Hepatic stellate cell (primary cell): Measurements from ENCODE around the gene GDF9.

ENCODE experiments used
- DNase-seq: peaks from one replicate; pipeline ENCODE4 v3.0.0; 2011; ENCODE audit warnings: low spot score

GDF9 gene

DNA sequence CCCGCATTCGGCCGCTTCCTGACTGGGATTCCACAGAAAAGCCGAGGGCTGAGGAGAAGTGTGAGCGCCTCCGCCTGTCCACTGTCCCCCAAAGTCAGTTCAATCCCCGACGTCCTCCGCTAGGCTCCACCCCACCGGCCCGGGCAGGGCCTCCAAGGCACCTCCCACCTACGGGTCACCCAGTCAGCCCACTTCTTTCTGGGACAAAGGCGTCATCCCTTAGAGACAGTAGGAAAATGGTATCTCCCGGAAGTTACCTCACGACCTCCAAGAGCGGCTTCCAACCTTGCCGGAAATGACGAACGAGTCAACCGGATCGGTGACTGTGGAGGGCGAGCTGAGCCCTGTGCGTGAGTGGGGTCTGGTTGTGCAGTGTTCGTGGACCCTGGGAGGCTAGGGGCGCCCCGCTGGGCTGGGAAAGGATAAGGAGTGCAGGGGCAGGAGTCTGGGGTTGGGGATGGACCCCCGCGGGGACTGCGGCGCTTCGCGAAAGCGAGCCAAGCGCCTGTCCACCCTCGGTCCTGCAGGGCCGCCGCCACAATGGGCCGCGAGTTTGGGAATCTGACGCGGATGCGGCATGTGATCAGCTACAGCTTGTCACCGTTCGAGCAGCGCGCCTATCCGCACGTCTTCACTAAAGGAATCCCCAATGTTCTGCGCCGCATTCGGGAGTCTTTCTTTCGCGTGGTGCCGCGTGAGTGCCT is at the start of gene GDF9, which contains the start of gene UQCRQ:
GDF9 (minus strand) TSS at position 128 of the 704 bp plus-strand sequence. CDS start 1,936 bp downstream, outside the sequence.
UQCRQ (plus strand) TSS at position 301 of the 704 bp plus-strand sequence; CDS start at position 541, 240 bp downstream.
- DNase-seq = peak; percentile 96

- DNase-seq = no peak
Measured at GRCh38 chr5:132915681-132916080, 49.4 kb upstream of the GDF9 start.

DNA sequence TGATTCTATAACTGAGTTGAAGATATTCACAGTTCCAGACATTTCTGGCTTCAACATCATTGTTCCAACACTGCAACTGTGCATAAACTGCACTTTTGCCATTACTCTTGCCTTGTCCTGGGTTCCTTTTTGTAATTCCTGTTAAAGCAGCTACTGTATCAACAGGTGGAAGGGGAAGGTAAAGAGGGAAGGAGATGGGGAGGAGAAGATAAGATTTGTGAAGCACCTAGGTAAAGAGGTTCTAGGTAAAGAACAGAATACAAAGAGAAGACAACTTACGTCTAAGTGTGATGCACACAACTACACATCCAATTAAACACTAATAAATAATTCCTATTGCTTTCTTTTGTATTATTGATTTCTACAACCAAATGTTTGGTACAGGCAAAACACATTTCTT is 43.4 kb upstream of the GDF9 start:
- no peak for DNase-seq

GRCh38 chr5:132907161-132907560 is 40.9 kb upstream of the GDF9 start:
- DNase-seq = no peak

DNA sequence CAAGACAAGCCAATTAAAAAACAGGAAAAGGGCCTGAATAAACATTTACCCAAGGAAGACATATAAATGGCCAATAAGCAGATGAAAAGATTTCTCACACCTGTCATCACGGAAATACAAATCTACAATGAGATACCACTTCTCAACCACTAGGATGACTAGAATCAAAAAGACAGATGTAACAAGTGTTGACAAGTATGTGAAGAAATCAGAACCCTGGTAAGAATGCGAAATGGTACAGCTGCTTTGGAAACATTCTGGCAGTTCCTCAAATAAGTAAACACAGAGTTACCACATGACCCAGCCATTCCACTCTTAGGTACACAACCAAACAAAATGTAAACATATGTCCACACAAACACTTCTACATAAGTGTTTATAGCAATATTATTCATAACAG is 39.7 kb upstream of the GDF9 start:
- no peak for DNase-seq

GRCh38 chr5:132901730-132902129 is 35.5 kb upstream of the GDF9 start:
- DNase-seq = no peak

- no peak for DNase-seq
Measured at GRCh38 chr5:132901036-132901435, 34.8 kb upstream of the GDF9 start.

DNA sequence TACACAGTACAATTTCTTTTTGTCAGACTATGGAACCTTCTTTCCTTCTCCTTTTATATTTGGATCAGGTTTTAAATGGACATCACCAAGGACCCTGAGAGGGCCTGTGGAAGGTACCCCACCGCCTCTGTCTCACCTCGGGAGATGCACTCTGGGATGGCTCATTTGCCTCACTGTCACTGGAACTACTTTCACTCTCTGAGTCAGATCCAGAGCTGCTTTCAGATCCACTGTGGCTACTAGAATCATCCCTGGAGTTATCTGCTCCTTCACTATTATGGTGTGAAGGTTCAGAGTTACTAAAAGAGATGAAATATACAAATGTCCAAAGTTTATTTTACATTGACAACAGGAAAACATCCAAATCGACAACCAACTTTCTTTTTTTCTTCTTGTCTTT is 31.8 kb upstream of the GDF9 start:
- no peak for DNase-seq

- DNase-seq = no peak
Measured at GRCh38 chr5:132896685-132897084, 30.4 kb upstream of the GDF9 start.

DNA sequence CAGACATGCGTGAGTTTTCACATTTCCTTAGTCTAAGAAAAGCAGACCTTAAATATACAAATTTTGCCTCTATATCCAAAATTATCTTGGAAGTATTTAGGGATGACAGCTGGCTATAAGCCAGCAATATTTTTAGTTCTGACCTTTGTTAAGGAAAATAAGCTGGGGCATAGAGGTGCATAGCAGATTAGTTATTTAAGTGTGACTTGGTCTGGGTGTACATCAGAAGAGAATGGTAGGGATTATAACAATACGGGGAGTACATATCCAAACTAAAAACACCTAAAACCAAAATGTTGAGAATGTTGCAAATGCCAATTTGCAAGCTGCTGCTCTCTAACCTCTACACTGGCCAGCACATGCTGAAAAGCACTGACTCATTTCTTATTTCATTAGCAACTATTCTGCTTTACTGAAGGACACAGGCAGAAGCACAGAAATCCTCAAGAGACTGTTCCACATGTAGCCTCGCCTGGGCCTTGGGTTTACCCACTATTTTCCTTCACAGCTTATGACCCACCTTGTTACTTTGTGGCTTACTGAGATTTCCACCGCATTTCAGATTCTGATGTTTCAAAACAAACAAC is 29.5 kb upstream of the GDF9 start:
- no peak for DNase-seq

- DNase-seq = no peak
Measured at GRCh38 chr5:132890817-132891216, 24.5 kb upstream of the GDF9 start.

DNA sequence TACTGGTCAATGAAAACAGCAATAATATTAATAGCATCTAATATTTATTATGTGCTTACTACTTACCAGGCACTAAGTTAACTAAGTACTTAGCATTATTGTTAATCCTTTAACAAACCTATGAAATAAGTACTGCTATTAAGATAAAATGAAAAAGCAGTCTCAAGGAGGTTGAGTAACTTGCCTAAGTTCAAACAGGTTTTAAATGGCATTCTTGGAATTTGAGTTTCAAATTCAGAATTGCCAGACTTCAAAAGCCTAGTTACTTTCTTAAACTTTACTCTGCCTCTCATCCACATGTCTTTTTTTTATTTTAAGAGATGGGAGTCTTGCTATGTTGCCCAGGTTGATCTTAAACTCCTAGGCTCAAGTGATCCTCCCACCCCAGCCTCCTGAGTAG is 23.2 kb upstream of the GDF9 start:
- DNase-seq = no peak

DNA sequence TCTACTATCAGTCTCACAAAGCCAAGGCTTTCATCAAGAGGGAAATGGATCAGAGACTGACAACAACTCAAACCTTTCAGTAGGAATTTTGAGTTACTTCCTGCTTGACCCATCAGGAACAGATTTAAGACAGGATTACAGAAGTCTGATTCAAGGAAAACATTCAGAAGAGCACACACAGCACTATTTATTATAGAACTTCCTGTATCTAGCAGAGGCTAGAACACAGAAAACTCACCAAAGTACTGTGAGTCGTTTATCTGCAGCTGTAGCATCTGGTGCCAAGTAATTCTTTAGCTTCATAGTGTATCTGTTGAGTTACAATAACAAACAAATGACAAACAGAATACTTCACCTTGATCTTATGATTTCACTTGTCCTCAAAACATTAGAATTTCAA is 21.0 kb upstream of the GDF9 start:
- DNase-seq = no peak

- DNase-seq = no peak
Measured at GRCh38 chr5:132886064-132886823, 20.0 kb upstream of the GDF9 start.

GRCh38 chr5:132884548-132884947 is 18.3 kb upstream of the GDF9 start:
- no peak for DNase-seq

GRCh38 chr5:132883261-132883834 is 17.1 kb upstream of the GDF9 start:
- DNase-seq = peak; percentile 38

- no peak for DNase-seq
Measured at GRCh38 chr5:132877938-132878337, 11.7 kb upstream of the GDF9 start.

DNA sequence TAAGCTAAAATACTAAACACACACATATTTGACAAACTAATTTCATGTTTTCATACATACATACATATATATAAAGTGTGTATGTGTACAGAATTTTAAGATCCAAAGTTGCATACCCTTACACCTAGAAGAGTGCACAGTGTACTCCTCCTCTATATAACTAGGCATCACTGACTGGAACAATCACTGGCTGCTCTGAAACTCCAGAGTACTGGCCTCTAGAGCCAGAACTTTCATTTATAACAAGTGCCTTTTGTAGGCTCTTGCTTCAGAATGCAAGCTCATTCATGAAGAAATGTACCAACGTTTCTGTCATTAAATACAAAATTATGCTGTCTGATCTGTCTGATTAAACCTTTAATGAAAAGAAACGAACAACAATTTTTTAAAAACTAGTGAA is 11.2 kb upstream of the GDF9 start:
- DNase-seq = no peak

DNA sequence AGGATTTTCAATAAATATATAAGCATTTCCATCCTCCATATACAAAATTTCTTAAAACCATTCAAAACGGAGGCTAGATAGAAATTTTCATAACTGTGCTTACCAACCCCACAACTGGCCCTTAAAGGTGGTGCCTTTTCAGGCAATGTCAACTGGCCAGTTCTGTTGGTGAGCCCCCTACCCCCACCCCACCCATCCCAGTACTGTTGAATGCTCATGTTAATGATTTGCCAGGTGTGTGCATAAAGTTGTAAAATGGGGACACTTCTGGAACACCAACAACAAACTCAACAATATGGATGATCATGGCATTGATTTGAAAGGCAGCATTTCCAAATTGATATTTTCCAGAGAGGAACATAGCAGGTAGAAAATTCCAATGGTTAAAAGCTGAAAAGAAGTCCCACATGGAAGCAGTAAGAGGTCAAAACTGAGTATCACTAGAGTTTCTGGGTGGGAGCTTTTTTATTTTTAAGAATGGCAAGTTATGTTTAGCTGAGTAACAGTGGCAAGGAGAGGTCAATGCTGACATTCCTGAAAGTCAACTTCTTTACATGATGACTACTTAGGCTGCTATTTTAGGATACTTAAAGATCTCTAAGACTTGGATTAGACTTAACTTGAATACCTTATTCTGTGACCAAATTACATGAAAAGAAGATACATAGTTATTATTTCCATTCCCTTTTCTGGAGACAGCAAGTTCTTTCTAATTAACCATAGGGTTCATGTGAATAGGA is 9.9 kb upstream of the GDF9 start:
- peak; percentile 39 for DNase-seq

- DNase-seq = no peak
Measured at GRCh38 chr5:132873930-132874271, 7.6 kb upstream of the GDF9 start.

DNA sequence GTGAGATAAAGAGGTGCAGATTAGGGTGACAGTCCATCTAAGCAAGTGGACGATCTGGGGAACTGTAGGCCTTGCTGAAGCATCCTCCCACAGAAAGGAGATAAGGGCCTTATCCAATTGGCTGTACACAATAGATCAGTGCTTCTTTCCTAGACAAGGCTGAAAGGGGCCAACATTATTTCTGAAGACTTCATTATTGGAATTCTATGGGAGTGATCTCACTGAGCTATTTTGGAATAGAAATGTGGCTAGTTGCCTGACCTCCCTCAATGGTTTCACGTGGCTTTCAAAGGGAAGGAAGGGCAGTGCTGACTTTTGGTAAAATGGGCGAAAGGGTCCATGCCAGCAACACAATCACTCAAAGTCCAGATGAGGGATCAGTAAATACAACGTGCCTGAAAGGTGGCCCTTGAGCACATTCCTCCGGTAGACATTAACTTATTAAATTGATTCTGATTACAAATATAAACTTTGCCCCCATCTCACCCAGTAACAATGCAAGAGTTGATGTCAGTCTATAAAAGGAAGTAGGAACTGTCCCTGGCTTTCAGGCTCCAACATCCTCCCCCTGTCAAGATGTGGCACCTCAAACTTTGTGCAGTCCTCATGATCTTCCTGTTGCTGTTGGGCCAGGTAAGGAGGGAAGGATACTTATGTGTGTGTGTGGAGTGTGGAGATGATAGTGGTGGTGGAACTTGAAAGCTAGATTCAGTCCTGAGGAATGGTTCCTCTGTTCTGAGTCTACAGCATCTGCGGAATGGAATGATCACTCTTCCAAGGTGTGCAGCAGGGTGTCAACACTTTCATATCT is 7.1 kb upstream of the GDF9 start, which contains the start of gene LEAP2:
LEAP2 (plus strand) TSS at position 550 of the 811 bp plus-strand sequence; CDS start at position 577, 27 bp downstream.
- no peak for DNase-seq
